ENCODE results near the gene RHOC. TPM values are rescaled to one million over a fixed set of nuclear protein-coding genes. Genes with fewer than 3 reads are reported as not detected.

The RHOC gene
- total RNA-seq, 2 experiments from 2014 or later: 34.2 to 34.7 TPM

DNA sequence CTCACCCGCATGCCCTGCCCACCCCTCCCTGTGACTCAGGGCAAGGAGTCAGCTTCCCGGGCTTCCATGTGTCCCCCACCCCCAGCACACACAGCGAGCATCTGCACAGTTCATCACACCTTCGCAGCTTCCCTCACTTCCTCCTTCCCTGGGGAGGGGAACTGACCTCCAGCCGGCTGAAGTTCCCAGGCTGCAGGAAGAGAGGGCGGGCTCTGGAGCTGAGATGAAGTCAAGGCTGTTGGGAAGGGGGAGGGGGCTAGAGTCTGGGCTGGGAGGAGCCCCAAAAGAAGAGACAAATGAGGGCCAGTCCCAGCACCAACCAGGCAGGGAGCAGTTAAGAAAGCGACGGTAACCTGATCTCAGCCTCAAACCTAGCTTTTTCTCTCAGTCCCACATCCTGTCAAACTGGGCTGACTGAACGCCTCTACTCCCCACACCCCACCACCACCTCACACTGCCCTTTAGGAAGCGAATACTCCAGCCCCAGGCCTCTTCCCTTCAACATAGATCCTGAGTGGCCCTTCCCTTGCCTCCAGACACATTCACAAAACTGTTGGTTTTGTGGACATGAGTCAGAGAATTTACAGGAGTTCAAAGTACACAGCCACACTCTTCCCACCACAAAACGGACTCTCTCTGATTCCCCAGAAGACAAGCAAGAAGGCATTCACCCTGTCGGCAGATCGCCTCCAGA, 1.8 kb downstream of the RHOC start:
- ChIA-PET CTCF (interaction anchor here (1.0 to 6.2 kb wide), 7 partner anchors 9 to 368 kb away, joined by 3 to 60 read pairs (median 6); partner anchors contain the start of genes LRIG2, MOV10 and PPM1J), POLR2A (interaction anchor here (0.5 to 7.5 kb wide), 10 partner anchors 11 to 314 kb away, joined by 3 to 59 read pairs (median 4); partner anchors contain the start of genes CAPZA1, MOV10 and ST7L)
- TF ChIP-seq, protein P1, sequence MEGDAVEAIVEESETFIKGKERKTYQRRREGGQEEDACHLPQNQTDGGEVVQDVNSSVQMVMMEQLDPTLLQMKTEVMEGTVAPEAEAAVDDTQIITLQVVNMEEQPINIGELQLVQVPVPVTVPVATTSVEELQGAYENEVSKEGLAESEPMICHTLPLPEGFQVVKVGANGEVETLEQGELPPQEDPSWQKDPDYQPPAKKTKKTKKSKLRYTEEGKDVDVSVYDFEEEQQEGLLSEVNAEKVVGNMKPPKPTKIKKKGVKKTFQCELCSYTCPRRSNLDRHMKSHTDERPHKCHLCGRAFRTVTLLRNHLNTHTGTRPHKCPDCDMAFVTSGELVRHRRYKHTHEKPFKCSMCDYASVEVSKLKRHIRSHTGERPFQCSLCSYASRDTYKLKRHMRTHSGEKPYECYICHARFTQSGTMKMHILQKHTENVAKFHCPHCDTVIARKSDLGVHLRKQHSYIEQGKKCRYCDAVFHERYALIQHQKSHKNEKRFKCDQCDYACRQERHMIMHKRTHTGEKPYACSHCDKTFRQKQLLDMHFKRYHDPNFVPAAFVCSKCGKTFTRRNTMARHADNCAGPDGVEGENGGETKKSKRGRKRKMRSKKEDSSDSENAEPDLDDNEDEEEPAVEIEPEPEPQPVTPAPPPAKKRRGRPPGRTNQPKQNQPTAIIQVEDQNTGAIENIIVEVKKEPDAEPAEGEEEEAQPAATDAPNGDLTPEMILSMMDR (IDR thresholded peaks at IDR 0.05): no peak
- H3K4me1 Mint-ChIP-seq (ENCODE audit: low read depth): peaks cover 59% of the 10 kb centered on the region
- peak overlapping the region; percentile 72 for H3K27ac Mint-ChIP-seq
- peak overlapping the region; percentile 71 for H3K4me3 Mint-ChIP-seq
- H3K27me3 Mint-ChIP-seq: peaks cover 11% of the 10 kb centered on the region
- ATAC-seq: peak; percentile 70
- H3K9me3 Mint-ChIP-seq: no peaks in the 10 kb centered on the region
- DNase-seq: peak; percentile 83
- intact Hi-C loops (cut with micrococcal nuclease): loop anchor here (5.0 to 10.0 kb wide), 2 partner anchors 33 to 90 kb away; partner anchors contain the start of genes CAPZA1, MOV10 and ST7L
- H3K36me3 Mint-ChIP-seq (ENCODE audit: low read depth): peaks cover 8% of the 10 kb centered on the region

DNA sequence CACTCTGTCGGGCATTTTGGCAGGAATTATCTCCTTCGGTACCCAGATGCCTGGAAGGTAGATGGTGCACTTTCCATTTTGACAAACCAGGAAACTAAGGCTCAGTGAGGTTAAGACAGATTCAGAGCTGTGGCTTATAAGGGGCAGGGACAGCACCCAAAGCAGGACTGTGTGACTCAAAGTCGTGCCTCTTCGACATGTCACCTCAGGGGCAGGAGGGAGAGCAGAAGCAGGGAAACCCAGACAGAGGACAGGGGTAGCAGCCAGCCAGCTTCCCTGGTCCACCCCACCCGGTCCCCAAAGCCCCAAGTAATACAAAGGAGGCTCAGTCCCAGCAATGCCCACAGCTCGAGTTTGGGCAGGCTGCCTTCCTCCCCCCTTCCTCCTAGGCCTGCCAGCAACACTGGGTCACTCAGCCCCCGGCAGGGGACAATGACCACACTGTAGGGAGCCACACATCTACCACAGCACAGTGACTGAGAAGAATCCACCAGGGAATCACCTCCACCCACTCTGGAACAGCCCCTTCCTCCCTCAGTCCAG, 2.5 kb downstream of the RHOC start:
- intact Hi-C loops (cut with micrococcal nuclease): loop anchor here (10.0 kb wide), 1 partner anchor 90 kb away; the partner anchor contains the start of genes CAPZA1 and ST7L
- peak overlapping the region; percentile 72 for H3K27ac Mint-ChIP-seq
- ChIA-PET CTCF (interaction anchor here (1.0 to 6.2 kb wide), 7 partner anchors 9 to 368 kb away, joined by 3 to 60 read pairs (median 6); partner anchors contain the start of genes LRIG2, MOV10 and PPM1J), POLR2A (interaction anchor here (0.9 to 7.5 kb wide), 10 partner anchors 10 to 313 kb away, joined by 3 to 59 read pairs (median 4); partner anchors contain the start of genes CAPZA1, MOV10, PPM1J and ST7L)
- peaks cover 9% of the 10 kb centered on the region for H3K27me3 Mint-ChIP-seq
- TF ChIP-seq, protein P1 (IDR thresholded peaks at IDR 0.05): no peak
- no peaks in the 10 kb centered on the region for H3K9me3 Mint-ChIP-seq
- ATAC-seq (peak; percentile 54), DNase-seq (peak; percentile 70)
- peaks cover 59% of the 10 kb centered on the region for H3K4me1 Mint-ChIP-seq (ENCODE audit: low read depth)
- peaks cover 11% of the 10 kb centered on the region for H3K36me3 Mint-ChIP-seq (ENCODE audit: low read depth)
- H3K4me3 Mint-ChIP-seq: peak overlapping the region; percentile 71

DNA sequence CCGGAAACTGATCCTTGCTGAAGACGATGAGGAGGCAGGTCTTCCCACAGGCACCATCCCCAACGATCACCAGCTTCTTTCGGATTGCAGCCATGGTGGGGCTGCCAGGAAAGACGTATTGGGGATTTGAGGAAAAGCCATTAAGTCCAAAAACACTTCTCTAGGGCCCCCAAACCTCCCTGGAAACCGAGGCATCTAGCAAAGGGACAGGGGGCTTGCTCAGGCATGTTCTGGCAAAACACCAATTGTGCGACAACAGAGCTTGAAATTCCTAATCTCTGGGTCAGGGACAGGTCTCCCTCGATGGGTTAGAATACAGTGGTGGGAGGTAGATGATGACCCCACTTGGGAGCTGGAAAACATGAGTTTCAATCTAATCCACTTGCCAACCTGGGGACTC, 3.2 kb downstream of the RHOC start:
- no peak for DNase-seq
- Mint-ChIP-seq H3K27ac (no peak overlapping the region), H3K36me3 (ENCODE audit: low read depth) (peaks cover 16% of the 10 kb centered on the region), H3K4me3 (no peak overlapping the region), H3K9me3 (no peaks in the 10 kb centered on the region), H3K4me1 (ENCODE audit: low read depth) (peaks cover 60% of the 10 kb centered on the region), H3K27me3 (peaks cover 9% of the 10 kb centered on the region)
- TF ChIP-seq, protein P1 (IDR thresholded peaks at IDR 0.05): no peak
- intact Hi-C loops (cut with micrococcal nuclease): loop anchor here (10.0 kb wide), 1 partner anchor 89 kb away; the partner anchor contains the start of genes CAPZA1 and ST7L
- ChIA-PET CTCF (interaction anchor here (1.0 to 6.2 kb wide), 5 partner anchors 13 to 369 kb away, joined by 3 to 60 read pairs (median 6); partner anchors contain the start of genes LRIG2 and PPM1J), POLR2A (interaction anchor here (0.9 to 7.5 kb wide), 13 partner anchors 9 to 313 kb away, joined by 3 to 59 read pairs (median 5); partner anchors contain the start of genes CAPZA1, MOV10, PPM1J and ST7L)
- no peak for ATAC-seq

DNA sequence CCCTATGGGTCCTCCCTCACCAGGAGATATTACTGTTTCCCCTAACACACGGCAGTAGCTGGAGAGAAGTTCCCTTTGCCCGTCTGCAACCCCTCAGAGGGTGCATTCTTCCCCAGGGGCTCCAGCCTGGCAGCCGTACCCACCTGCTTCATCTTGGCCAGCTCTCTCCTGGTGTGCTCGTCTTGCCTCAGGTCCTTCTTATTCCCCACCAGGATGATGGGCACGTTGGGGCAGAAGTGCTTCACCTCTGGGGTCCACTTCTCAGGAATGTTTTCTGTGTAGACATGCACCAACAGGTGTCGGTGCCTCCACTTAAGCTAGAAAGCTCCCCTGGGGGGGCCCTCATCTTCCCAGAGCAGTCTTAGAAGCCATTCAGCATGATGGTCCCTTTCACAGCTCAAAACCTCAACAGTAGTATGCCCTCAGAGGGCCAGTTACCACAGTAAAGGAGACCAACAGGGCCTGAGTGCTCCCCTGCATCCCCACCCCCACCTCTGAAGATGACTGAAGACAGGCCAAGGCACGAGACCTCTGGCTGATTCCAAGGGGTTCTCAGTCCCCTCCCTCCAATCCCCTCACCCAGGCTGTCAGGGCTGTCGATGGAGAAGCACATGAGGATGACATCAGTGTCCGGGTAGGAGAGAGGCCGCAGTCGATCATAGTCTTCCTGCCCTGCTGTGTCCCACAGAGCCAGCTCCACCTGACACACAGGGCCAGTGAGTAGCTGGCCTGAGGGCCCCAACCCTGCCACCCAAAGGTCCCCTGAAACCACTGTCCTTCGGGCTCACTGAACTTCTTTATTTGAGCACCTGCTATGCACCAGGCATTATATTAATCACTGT, 4.3 kb downstream of the RHOC start:
- DNase-seq (no peak), ATAC-seq (no peak)
- Mint-ChIP-seq H3K36me3 (ENCODE audit: low read depth) (peaks cover 17% of the 10 kb centered on the region), H3K27me3 (peaks cover 2% of the 10 kb centered on the region), H3K4me1 (ENCODE audit: low read depth) (peaks cover 60% of the 10 kb centered on the region), H3K4me3 (no peak overlapping the region), H3K9me3 (no peaks in the 10 kb centered on the region), H3K27ac (peak overlapping the region; percentile 22)
- POLR2A ChIA-PET: interaction anchor here (1.0 to 7.5 kb wide), 5 partner anchors 10 to 311 kb away, joined by 3 to 59 read pairs (median 6); partner anchors contain the start of gene MOV10
- CTCF ChIA-PET: interaction anchor here (1.0 to 6.2 kb wide), 5 partner anchors 14 to 312 kb away, joined by 3 to 60 read pairs (median 4); partner anchors contain the start of gene PPM1J
- TF ChIP-seq, protein P1 (IDR thresholded peaks at IDR 0.05): no peak
- intact Hi-C loops (cut with micrococcal nuclease): loop anchor here (10.0 kb wide), 1 partner anchor 88 kb away; the partner anchor contains the start of genes CAPZA1 and ST7L

Measured in activated CD8-positive, alpha-beta T cell treated with anti-CD3 and anti-CD28 coated beads for 36 hours (primary cell).